IMR-90 (cell line): ENCODE data around the gene RNF17.

Experiments used
- CEBPB ChIP-seq: IDR thresholded peaks from 2 replicates; pipeline ENCODE4 v1.6.1; 2012; ENCODE audit warnings: low read depth, low read length, improper control_type of control experiment
- CHD1 ChIP-seq: IDR thresholded peaks from 2 replicates; pipeline ENCODE4 v1.6.1; 2012; ENCODE audit warnings: low read depth, low read length, improper control_type of control experiment
- CTCF ChIP-seq: conservative IDR thresholded peaks from 2 replicates; pipeline ENCODE4 v1.5.1; 2012; ENCODE audit warnings: mild to moderate bottlenecking, low read depth, low read length, improper control_type of control experiment
- FOS ChIP-seq: fragments of 150-350 bp; IDR thresholded peaks from 2 replicates; pipeline ENCODE4 v1.6.1; 2016; ENCODE audit warnings: low read depth, low read length
- MAZ ChIP-seq: IDR thresholded peaks from 2 replicates; pipeline ENCODE4 v1.6.1; 2012; ENCODE audit warnings: low read depth, mild to moderate bottlenecking, low read length, improper control_type of control experiment, moderate library complexity, borderline replicate concordance
- MXI1 ChIP-seq: IDR thresholded peaks from 2 replicates; pipeline ENCODE4 v1.6.1; 2012; ENCODE audit warnings: low read depth, mild to moderate bottlenecking, low read length, moderate library complexity, borderline replicate concordance
- NFE2L2 ChIP-seq: fragments of 150-350 bp; IDR thresholded peaks from 2 replicates; pipeline ENCODE4 v1.6.1; 2016; ENCODE audit warnings: low read depth, mild to moderate bottlenecking, low read length
- POLR2A ChIP-seq: IDR thresholded peaks from 2 replicates; pipeline ENCODE4 v1.6.1; 2012; ENCODE audit warnings: mild to moderate bottlenecking, low read depth, low read length
- RAD21 ChIP-seq: IDR thresholded peaks from 2 replicates; pipeline ENCODE4 v1.6.1; 2012; ENCODE audit warnings: low read length, improper control_type of control experiment
- RFX5 ChIP-seq: IDR thresholded peaks from 2 replicates; pipeline ENCODE4 v1.8.0; 2012; ENCODE audit warnings: low read depth, mild to moderate bottlenecking, low read length, moderate library complexity
- SMC3 ChIP-seq: fragments of 150-350 bp; IDR thresholded peaks from 2 replicates; pipeline ENCODE4 v1.6.1; 2016; ENCODE audit warnings: low read depth, mild to moderate bottlenecking, antibody characterized with exemption, low read length, moderate library complexity

GRCh38 chr13:24911133-24911908, 147.4 kb downstream of the RNF17 start:
- no peak for TF ChIP-seq CTCF
- TF ChIP-seq MXI1 = no peak
- TF ChIP-seq CEBPB = no peak
- TF ChIP-seq POLR2A = no peak
- no peak for TF ChIP-seq SMC3
- TF ChIP-seq FOS = peak; percentile 16; the same call in 1 of the 2 replicates
- TF ChIP-seq MAZ = no peak
- no peak for TF ChIP-seq RFX5
- no peak for TF ChIP-seq CHD1
- no peak for TF ChIP-seq RAD21
- peak; percentile 91 for TF ChIP-seq NFE2L2
